ENCODE data around the gene RPUSD4.

Gene RPUSD4

GRCh38 chr11:126158054-126158791 lies 53.2 kb downstream of the RPUSD4 start:
- H3K4me3 ChIP-seq (ENCODE audit: low read length): no peak overlapping the region
- no peak for DNase-seq (ENCODE audit: low read depth)
- TF ChIP-seq CTCF (IDR thresholded peaks at IDR 0.05; ENCODE audit: insufficient read depth, low read depth, low read length, missing control alignments): no peak

- DNase-seq (ENCODE audit: low read depth): no peak
- no peak overlapping the region for H3K4me3 ChIP-seq (ENCODE audit: low read length)
- TF ChIP-seq CTCF (IDR thresholded peaks at IDR 0.05; ENCODE audit: insufficient read depth, low read depth, low read length, missing control alignments): no peak
Measured at GRCh38 chr11:126157326-126158030, 54.0 kb downstream of the RPUSD4 start.

GRCh38 chr11:126156814-126157213 lies 54.6 kb downstream of the RPUSD4 start:
- no peak for DNase-seq (ENCODE audit: low read depth)
- no peak overlapping the region for H3K4me3 ChIP-seq (ENCODE audit: low read length)
- TF ChIP-seq CTCF (IDR thresholded peaks at IDR 0.05; ENCODE audit: insufficient read depth, low read depth, low read length, missing control alignments): no peak

GRCh38 chr11:126155402-126156187 lies 55.9 kb downstream of the RPUSD4 start:
- no peak overlapping the region for H3K4me3 ChIP-seq (ENCODE audit: low read length)
- DNase-seq (ENCODE audit: low read depth): no peak
- no peak for TF ChIP-seq CTCF (IDR thresholded peaks at IDR 0.05; ENCODE audit: insufficient read depth, low read depth, low read length, missing control alignments)

GRCh38 chr11:126154691-126155090 lies 56.8 kb downstream of the RPUSD4 start:
- H3K4me3 ChIP-seq (ENCODE audit: low read length): no peak overlapping the region
- DNase-seq (ENCODE audit: low read depth): no peak
- no peak for TF ChIP-seq CTCF (IDR thresholded peaks at IDR 0.05; ENCODE audit: insufficient read depth, low read depth, low read length, missing control alignments)

- DNase-seq (ENCODE audit: low read depth): peak; percentile 7
- H3K4me3 ChIP-seq (ENCODE audit: low read length): no peak overlapping the region
- no peak for TF ChIP-seq CTCF (IDR thresholded peaks at IDR 0.05; ENCODE audit: insufficient read depth, low read depth, low read length, missing control alignments)
Measured at GRCh38 chr11:126153972-126154371, 57.5 kb downstream of the RPUSD4 start.

All from epithelial cell of esophagus (primary cell).